AG09319 (cell line): ENCODE measurements around the gene SLC7A7.
"Not testable (repeated sequence)": the region's sequence is repeated elsewhere in the genome, so short reads cannot be mapped to it uniquely, and the experiment has no call there.

Source experiments
- DNase-seq: peaks from one replicate; pipeline ENCODE4 v3.0.0-alpha.2; 2010; ENCODE audit warnings: low read depth; ENCODE audit errors: extremely low read depth
- TF ChIP-seq, protein P1 (sequence below): IDR thresholded peaks from 2 replicates; pipeline ENCODE4 v1.5.1; 2011; ENCODE audit warnings: low read depth, mild to moderate bottlenecking, inconsistent platforms, low read length, moderate library complexity

SLC7A7 gene

DNA sequence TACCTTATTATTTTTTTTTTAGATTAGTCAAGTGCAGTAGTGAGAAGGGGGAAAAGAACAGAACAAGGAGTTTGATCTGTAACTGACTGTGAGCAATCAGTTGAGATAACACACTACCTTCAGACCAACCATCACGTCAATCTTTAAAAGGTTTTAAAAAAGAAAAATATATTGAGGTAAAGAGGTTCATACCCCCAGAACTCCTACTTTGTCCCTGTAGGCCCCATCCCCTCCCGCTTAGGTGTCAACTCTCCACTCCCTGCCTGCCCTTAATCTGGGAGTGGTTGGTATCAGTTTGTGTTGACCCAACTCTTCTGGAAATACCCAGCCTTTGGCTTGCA lies 37.3 kb upstream of the SLC7A7 start:
- TF ChIP-seq, protein P1, sequence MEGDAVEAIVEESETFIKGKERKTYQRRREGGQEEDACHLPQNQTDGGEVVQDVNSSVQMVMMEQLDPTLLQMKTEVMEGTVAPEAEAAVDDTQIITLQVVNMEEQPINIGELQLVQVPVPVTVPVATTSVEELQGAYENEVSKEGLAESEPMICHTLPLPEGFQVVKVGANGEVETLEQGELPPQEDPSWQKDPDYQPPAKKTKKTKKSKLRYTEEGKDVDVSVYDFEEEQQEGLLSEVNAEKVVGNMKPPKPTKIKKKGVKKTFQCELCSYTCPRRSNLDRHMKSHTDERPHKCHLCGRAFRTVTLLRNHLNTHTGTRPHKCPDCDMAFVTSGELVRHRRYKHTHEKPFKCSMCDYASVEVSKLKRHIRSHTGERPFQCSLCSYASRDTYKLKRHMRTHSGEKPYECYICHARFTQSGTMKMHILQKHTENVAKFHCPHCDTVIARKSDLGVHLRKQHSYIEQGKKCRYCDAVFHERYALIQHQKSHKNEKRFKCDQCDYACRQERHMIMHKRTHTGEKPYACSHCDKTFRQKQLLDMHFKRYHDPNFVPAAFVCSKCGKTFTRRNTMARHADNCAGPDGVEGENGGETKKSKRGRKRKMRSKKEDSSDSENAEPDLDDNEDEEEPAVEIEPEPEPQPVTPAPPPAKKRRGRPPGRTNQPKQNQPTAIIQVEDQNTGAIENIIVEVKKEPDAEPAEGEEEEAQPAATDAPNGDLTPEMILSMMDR: no peak
- DNase-seq: no peak

DNA sequence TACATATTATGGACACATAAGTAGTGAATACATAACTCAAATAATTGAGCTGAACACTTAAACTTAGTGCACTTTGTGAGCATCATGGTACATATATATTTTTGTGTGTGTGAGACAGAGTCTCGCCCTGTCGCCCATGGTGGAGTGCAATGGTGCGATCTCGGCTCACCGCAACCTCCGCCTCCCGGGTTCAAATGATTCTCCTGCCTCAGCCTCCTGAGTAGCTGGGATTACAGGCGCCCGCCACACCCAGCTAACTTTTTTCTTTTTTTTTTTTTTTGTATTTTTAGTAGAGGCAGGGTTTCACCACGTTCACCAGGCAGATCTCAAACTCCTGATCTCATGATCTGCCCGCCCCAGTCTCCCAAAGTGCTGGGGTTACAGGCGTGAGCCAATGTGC lies 36.9 kb upstream of the SLC7A7 start:
- not testable (repeated sequence) for DNase-seq

DNA sequence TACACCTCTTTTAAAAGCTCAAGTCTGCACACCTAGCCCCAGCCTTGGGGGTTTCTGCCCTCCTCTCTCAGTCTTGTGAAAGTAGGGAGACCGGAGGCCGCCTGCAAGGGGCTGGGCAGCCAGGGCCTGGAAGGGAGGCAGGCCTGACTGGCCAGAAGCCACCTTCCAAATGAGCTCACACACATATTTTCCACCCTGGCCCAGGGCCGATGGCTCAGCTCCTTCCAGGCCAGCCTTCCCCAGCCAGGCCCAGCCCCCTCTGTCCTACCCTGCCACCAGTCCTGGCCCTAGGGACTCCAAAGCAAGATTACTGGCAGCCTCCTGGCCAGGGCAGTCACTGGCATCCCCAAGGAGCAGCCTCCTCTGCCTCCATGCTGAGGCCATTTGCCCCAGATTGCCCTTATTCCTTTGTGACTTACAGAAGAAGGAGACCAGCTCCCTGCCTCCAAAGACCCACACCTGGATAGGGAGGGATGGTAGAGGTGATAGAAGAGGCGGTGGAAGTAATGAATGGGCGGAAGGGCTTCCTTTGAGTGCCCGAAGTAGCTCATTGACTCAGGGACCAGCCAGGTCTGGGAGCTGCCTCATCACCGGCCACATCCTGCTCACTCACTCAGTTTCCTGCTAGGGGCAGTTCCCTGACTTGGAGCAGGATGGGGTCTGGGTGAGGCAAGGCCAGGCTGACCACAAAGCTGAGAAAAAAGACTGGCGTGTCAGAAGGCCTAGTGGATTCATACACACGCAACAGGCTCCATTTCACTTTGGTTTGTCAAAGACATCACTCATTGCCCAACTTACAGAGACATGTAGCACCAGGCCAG lies 35.9 kb upstream of the SLC7A7 start:
- TF ChIP-seq, protein P1: no peak
- peak; percentile 93 for DNase-seq

DNA sequence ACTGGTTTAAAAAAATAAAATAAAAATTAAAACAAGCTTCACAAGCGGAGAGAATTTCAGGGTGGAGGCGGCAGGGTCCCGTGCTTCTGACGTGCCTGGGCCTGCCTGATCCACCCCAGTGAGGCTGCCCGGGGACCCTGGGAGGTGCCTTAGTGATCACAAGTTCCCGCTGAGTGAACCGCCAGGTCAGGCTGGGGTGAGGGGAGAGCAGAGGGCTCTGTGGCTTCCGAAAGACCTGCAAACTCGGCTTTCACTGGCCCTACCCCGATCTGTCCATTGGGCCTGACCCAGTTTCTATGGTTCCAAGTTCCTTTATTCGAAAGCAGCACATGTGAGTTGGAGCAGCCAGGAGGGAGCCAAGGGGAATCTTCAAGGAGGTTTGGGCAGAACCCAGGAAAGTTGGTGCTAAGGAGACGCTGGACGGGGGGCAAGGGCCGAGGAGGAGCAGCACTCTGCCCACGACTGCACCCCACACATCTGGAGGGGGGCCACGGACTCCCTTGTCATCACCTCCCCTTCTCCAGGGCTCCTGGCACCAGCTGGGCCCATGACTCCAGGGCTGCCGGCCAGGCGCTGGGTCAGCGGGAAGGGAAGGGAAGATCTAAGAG lies 34.1 kb upstream of the SLC7A7 start:
- no peak for DNase-seq
- TF ChIP-seq, protein P1: no peak

DNA sequence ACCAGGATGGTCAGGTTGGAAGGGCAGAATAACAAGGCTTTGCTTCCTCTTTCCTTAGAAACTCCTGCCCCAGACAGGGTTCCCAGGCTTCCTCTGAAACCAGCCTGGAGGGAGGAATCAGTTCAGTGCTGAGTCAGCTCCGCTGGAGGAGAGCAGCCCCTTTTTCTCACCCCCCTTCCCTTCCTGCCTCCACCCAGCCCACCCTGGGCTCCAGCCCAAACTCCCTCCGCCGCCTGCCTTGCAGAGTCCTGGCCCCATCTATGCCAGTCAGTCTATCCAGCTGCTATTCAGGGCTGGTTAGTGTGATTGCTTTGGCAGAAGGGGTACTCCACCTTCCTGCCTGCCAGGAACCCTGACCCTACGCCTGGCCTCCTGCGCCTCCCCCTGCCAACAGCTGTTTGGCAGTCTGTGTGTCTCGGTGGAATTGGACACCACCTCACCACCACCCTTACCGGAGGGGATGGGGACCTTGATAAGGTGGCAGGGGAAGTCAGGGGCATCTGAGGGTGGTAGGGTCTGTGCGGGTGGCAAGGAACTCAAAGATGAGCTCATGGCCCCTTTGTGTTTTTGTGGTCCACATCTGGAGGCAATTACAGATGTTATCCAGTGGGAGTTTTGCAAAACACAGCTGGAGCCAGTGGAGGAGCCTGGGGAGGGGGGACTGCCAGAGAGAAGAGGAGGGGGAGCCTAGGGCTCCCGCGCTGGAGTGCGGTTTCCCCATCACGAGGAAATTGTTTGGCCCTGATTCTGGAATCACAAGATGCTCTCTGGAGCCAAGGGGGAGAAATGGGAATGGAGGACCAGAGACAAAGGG lies 33.3 kb upstream of the SLC7A7 start:
- TF ChIP-seq, protein P1: no peak
- DNase-seq: peak; percentile 91

DNA sequence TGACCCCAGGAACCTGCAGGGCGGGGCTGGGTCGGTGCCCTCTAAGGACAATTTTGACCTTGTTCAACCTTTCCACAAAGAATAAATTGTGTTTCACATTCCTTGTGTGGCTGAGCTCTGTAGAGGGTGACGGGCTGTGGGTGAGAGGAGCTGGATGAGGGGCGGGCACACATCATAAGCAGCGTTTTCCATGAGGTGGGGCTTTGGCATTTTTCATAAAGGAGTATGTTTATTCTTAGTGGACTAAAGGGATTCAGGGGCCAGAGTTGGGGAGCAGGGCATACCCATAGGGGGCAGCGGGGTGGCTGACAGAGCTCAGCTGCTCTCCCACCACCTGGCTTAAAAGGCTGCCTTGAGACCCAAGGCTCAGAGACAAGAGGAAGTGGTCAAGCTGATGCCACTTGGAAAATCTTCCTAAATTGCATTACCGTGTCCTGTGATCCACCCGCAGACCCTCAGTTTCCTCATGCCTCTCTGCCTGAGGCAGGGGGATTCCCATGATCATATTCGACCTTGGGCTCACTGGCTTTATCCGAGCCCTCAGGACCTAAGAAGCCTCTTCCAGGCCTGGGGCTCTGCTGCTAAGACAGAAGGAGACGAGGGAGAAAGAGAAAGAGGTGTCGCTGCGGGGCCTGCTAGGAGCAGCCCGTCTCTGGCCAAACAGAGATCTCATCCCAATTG lies 32.6 kb upstream of the SLC7A7 start:
- TF ChIP-seq, protein P1: no peak; the same call in 1 of the 2 replicates
- DNase-seq: no peak

DNA sequence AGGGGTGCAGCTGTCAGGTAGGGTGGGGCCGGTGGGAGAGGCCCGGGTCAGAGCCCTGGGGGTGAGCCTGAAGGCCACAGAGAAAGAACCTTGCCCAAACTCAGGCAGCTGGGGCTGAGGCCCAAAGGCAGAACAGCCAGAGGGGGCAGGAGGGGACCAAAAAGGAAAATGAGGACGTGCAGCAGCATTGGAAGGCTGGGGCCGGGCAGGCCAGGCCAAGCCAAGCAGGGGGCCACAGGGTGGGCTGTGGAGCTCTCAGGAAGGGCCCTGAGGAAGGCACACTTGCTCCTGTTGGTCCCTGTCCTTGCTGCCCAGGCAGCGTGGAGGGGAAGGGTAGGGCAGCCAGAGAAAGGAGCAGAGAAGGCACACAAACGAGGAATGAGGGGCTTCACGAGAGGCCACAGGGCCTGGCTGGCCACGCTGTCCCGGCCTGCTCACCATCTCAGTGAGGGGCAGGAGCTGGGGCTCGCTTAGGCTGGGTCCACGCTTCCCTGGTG lies 31.6 kb upstream of the SLC7A7 start:
- DNase-seq: no peak
- TF ChIP-seq, protein P1: no peak; the same call in 1 of the 2 replicates
